Neural cell (in vitro differentiated cells): ENCODE data around the gene TANGO6. TPM values are rescaled to one million over a fixed set of nuclear protein-coding genes. Genes with fewer than 3 reads are reported as not detected.

ENCODE experiments used
- H2AFZ ChIP-seq: fragments of 200-600, 300-800 bp; sonication (generic), shearing (Covaris generic); 2 replicates; pipeline ENCODE4 v1.6.0; 2014; ENCODE audit warnings: low read depth, mild to moderate bottlenecking, antibody characterized with exemption, low read length, moderate library complexity
- H3F3A ChIP-seq: fragments of 200-600 bp; shearing (Covaris generic); 2 replicates; pipeline ENCODE4 v1.6.1; 2016; ENCODE audit warnings: mild to moderate bottlenecking, moderate library complexity, mixed read lengths, antibody characterized with exemption, low read length; ENCODE audit not compliant: insufficient read depth, poor library complexity, severe bottlenecking
- H3K27ac ChIP-seq: fragments of 200-600, 300-800 bp; sonication (generic), shearing (Covaris generic); 2 replicates; pipeline ENCODE4 v1.5.1; 2014; ENCODE audit warnings: mild to moderate bottlenecking, low read length, moderate library complexity
- H3K27me3 ChIP-seq: fragments of 300-800, 200-600 bp; sonication (generic), shearing (Covaris generic); 2 replicates; pipeline ENCODE4 v1.6.0; 2014; ENCODE audit warnings: mild to moderate bottlenecking, low read depth, low read length, moderate library complexity; ENCODE audit not compliant: insufficient read depth
- H3K36me3 ChIP-seq: fragments of 300-800, 200-600 bp; sonication (generic), shearing (Covaris generic); 2 replicates; pipeline ENCODE4 v1.5.1; 2014; ENCODE audit warnings: mild to moderate bottlenecking, antibody characterized with exemption, low read length, moderate library complexity; ENCODE audit not compliant: insufficient read depth
- H3K4me2 ChIP-seq: fragments of 300-800, 200-600 bp; sonication (generic), shearing (Covaris generic); 2 replicates; pipeline ENCODE4 v1.6.0; 2014; ENCODE audit warnings: mild to moderate bottlenecking, low read length
- H3K4me3 ChIP-seq: fragments of 300-800, 200-600 bp; sonication (generic), shearing (Covaris generic); 2 replicates; pipeline ENCODE4 v1.5.1; 2014; ENCODE audit warnings: mild to moderate bottlenecking, low read length, moderate library complexity
- H3K79me2 ChIP-seq: fragments of 200-600 bp; shearing (Covaris generic); replicated peaks from 2 replicates; pipeline ENCODE4 v1.6.0; 2014; ENCODE audit warnings: mild to moderate bottlenecking, low read length, moderate library complexity; ENCODE audit not compliant: insufficient read depth
- H3K9ac ChIP-seq: fragments of 300-800, 200-600 bp; sonication (generic), shearing (Covaris generic); 2 replicates; pipeline ENCODE4 v1.6.1; 2016; ENCODE audit warnings: mild to moderate bottlenecking, low read length, mixed read lengths
- H3K9me2 ChIP-seq: fragments of 200-600 bp; shearing (Covaris generic); 2 replicates; pipeline ENCODE4 v1.6.1; 2016; ENCODE audit warnings: mild to moderate bottlenecking, low read length, mixed read lengths; ENCODE audit not compliant: insufficient read depth
- H3K9me3 ChIP-seq: fragments of 200-600, 300-800 bp; sonication (generic), shearing (Covaris generic); 2 replicates; pipeline ENCODE4 v1.6.1; 2016; ENCODE audit warnings: mild to moderate bottlenecking, mixed run types, low read length, moderate library complexity, mixed read lengths
- H4K20me1 ChIP-seq: fragments of 200-600 bp; shearing (Covaris generic); 2 replicates; pipeline ENCODE4 v1.6.1; 2016; ENCODE audit warnings: mild to moderate bottlenecking, mixed run types; ENCODE audit not compliant: insufficient read depth
- EP300 ChIP-seq: fragments of 450-650 bp; conservative IDR thresholded peaks from 2 replicates; pipeline ENCODE4 v1.6.1; 2014; ENCODE audit warnings: antibody characterized with exemption, mild to moderate bottlenecking, moderate library complexity; ENCODE audit not compliant: poor library complexity, severe bottlenecking
- EZH2 ChIP-seq: fragments of 200-600, 300-800 bp; shearing (Covaris generic), sonication (generic); IDR thresholded peaks from 2 replicates; pipeline ENCODE4 v1.6.1; 2014; ENCODE audit warnings: antibody characterized with exemption, low read length, borderline replicate concordance, mild to moderate bottlenecking; ENCODE audit not compliant: insufficient read depth, poor library complexity, severe bottlenecking
- MXI1 ChIP-seq: fragments of 450-650 bp; conservative IDR thresholded peaks from 2 replicates; pipeline ENCODE4 v1.6.1; 2014; ENCODE audit warnings: antibody characterized with exemption, mild to moderate bottlenecking; ENCODE audit not compliant: poor library complexity, severe bottlenecking
- POLR2AphosphoS5 ChIP-seq: IDR thresholded peaks from 2 replicates; pipeline ENCODE4 v1.6.1; 2012
- RAD21 ChIP-seq: fragments of 450-650 bp; conservative IDR thresholded peaks from 2 replicates; pipeline ENCODE4 v1.6.1; 2014; ENCODE audit warnings: antibody characterized with exemption, mild to moderate bottlenecking, moderate library complexity
- SMC3 ChIP-seq: fragments of 450-650 bp; conservative IDR thresholded peaks from 2 replicates; pipeline ENCODE4 v1.6.1; 2014; ENCODE audit warnings: antibody characterized with exemption, mild to moderate bottlenecking, moderate library complexity; ENCODE audit not compliant: poor library complexity
- TAF1 ChIP-seq: IDR thresholded peaks from 2 replicates; pipeline ENCODE4 v1.6.1; 2012; ENCODE audit warnings: low read depth
- polyA plus RNA-seq: library from polyadenylated mRNA; depleted of rRNA; stranded (reverse); fragments of >200 nt; gene quantifications from 2 replicates; pipeline ENCODE4 v1.2.3, GENCODE V29; 2014
- TF ChIP-seq, protein P1 (sequence below): IDR thresholded peaks from 2 replicates; pipeline ENCODE4 v1.6.1; 2012; ENCODE audit warnings: borderline replicate concordance
- TF ChIP-seq, protein P2 (sequence below): fragments of 450-650 bp; IDR thresholded peaks from 2 replicates; pipeline ENCODE4 v1.5.1; 2014; ENCODE audit warnings: antibody characterized with exemption, mild to moderate bottlenecking, moderate library complexity; ENCODE audit not compliant: poor library complexity, severe bottlenecking

Gene TANGO6
- polyA plus RNA-seq, 1 donor from 2014 or later = 9.5 TPM

DNA sequence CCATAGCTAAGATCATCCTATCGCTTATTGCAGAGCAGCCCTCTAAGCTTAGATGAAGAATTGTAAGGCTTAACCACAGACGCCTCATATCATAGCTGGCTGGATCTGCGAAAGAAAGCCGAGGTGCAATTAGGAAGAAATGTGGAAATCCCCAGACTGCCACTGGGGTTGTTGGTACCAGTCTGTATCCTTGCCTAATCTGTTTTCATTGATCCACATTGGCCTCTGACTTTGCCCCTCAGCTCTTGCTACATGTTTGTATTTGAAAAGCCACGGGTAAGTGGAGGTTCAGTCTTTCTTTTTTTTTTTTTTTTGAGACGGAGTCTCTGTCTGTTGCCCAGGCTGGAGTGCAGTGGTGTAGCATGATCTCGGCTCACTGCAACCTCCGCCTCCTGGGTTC is 48.9 kb downstream of the TANGO6 start:
- Histone ChIP-seq H2AFZ (no peak overlapping the region), H3K27ac (no peak overlapping the region)
- TF ChIP-seq, protein P1, sequence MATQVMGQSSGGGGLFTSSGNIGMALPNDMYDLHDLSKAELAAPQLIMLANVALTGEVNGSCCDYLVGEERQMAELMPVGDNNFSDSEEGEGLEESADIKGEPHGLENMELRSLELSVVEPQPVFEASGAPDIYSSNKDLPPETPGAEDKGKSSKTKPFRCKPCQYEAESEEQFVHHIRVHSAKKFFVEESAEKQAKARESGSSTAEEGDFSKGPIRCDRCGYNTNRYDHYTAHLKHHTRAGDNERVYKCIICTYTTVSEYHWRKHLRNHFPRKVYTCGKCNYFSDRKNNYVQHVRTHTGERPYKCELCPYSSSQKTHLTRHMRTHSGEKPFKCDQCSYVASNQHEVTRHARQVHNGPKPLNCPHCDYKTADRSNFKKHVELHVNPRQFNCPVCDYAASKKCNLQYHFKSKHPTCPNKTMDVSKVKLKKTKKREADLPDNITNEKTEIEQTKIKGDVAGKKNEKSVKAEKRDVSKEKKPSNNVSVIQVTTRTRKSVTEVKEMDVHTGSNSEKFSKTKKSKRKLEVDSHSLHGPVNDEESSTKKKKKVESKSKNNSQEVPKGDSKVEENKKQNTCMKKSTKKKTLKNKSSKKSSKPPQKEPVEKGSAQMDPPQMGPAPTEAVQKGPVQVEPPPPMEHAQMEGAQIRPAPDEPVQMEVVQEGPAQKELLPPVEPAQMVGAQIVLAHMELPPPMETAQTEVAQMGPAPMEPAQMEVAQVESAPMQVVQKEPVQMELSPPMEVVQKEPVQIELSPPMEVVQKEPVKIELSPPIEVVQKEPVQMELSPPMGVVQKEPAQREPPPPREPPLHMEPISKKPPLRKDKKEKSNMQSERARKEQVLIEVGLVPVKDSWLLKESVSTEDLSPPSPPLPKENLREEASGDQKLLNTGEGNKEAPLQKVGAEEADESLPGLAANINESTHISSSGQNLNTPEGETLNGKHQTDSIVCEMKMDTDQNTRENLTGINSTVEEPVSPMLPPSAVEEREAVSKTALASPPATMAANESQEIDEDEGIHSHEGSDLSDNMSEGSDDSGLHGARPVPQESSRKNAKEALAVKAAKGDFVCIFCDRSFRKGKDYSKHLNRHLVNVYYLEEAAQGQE = no peak
- no peak for TF ChIP-seq EP300
- TF ChIP-seq, protein P2, sequence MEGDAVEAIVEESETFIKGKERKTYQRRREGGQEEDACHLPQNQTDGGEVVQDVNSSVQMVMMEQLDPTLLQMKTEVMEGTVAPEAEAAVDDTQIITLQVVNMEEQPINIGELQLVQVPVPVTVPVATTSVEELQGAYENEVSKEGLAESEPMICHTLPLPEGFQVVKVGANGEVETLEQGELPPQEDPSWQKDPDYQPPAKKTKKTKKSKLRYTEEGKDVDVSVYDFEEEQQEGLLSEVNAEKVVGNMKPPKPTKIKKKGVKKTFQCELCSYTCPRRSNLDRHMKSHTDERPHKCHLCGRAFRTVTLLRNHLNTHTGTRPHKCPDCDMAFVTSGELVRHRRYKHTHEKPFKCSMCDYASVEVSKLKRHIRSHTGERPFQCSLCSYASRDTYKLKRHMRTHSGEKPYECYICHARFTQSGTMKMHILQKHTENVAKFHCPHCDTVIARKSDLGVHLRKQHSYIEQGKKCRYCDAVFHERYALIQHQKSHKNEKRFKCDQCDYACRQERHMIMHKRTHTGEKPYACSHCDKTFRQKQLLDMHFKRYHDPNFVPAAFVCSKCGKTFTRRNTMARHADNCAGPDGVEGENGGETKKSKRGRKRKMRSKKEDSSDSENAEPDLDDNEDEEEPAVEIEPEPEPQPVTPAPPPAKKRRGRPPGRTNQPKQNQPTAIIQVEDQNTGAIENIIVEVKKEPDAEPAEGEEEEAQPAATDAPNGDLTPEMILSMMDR = no peak
- TF ChIP-seq EZH2 = no peak
- TF ChIP-seq MXI1 = no peak
- no peak for TF ChIP-seq SMC3
- no peak for TF ChIP-seq TAF1
- TF ChIP-seq RAD21 = no peak
- TF ChIP-seq POLR2AphosphoS5 = no peak

DNA sequence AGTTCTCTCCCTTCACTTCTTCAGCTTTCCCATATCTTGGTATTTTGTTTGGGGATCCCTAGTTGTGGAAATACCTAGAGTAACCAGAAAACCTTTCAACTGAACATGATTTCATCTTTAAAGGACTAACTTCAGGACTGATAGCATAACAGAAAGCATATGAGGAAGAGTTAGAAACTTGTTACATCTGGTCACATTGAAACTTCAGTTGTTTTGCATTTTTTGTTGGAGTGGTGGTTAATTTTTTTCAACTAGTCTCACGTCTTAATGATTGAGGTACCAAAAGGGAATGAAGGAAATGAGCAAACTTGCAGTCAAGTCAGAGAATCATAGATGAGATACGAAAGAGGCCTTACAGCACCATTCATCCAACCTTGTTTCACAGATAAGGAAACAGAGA is 49.6 kb downstream of the TANGO6 start:
- Histone ChIP-seq H3K9me3 (no peaks in the 10 kb centered on the region), H3K4me3 (no peak overlapping the region), H3K79me2 (no peaks in the 10 kb centered on the region), H3F3A (no peaks in the 10 kb centered on the region), H3K9me2 (no peaks in the 10 kb centered on the region), H3K9ac (no peak overlapping the region), H4K20me1 (no peaks in the 10 kb centered on the region), H3K27ac (no peak overlapping the region), H2AFZ (no peak overlapping the region), H3K36me3 (no peaks in the 10 kb centered on the region), H3K27me3 (no peaks in the 10 kb centered on the region), H3K4me2 (no peak overlapping the region)
- TF ChIP-seq, protein P1 = no peak
- no peak for TF ChIP-seq EZH2
- TF ChIP-seq RAD21 = no peak
- TF ChIP-seq TAF1 = no peak
- no peak for TF ChIP-seq POLR2AphosphoS5
- TF ChIP-seq, protein P2 = no peak
- TF ChIP-seq MXI1 = no peak
- TF ChIP-seq SMC3 = no peak

More for the DNA sequence above, 48.9 kb downstream of the TANGO6 start:
- Histone ChIP-seq H3K36me3 (no peaks in the 10 kb centered on the region), H3K9me3 (no peaks in the 10 kb centered on the region), H3K79me2 (no peaks in the 10 kb centered on the region), H3K27me3 (no peaks in the 10 kb centered on the region), H3F3A (no peaks in the 10 kb centered on the region), H4K20me1 (no peaks in the 10 kb centered on the region), H3K4me3 (no peak overlapping the region), H3K9ac (no peak overlapping the region), H3K9me2 (no peaks in the 10 kb centered on the region), H3K4me2 (no peak overlapping the region)
